Neural crest cell (in vitro differentiated cells): Measurements from ENCODE around the gene LDHB. TPM values are rescaled to one million over a fixed set of nuclear protein-coding genes. Genes with fewer than 3 reads are reported as not detected.

Experiments
- DNase-seq: peaks from one replicate; pipeline ENCODE4 v3.0.0; 2021; ENCODE audit warnings: low read depth, mixed read lengths, low spot score
- H3K27ac Mint-ChIP-seq: one replicate; pipeline ENCODE4 v1.8.0; 2021; ENCODE audit warnings: mild to moderate bottlenecking, mixed read lengths; ENCODE audit not compliant: unreplicated experiment
- H3K27me3 Mint-ChIP-seq: 2 replicates; pipeline ENCODE4 v1.8.0; 2021; ENCODE audit warnings: low read depth, mild to moderate bottlenecking, mixed read lengths
- H3K36me3 Mint-ChIP-seq: 2 replicates; pipeline ENCODE4 v1.8.0; 2021; ENCODE audit warnings: low read depth, mild to moderate bottlenecking, mixed read lengths
- H3K4me1 Mint-ChIP-seq: 2 replicates; pipeline ENCODE4 v1.8.0; 2021; ENCODE audit warnings: mixed read lengths
- H3K4me3 Mint-ChIP-seq: one replicate; pipeline ENCODE4 v1.8.0; 2021; ENCODE audit warnings: mild to moderate bottlenecking, mixed read lengths
- H3K9me3 Mint-ChIP-seq: 2 replicates; pipeline ENCODE4 v1.8.0; 2021; ENCODE audit warnings: mixed read lengths
- long read RNA-seq: library from polyadenylated mRNA; unstranded; transcript quantifications from one replicate; pipeline ENCODE4 v2.0.0, GENCODE V29; 2020
- total RNA-seq: library from RNA; stranded (reverse); gene quantifications from 2 replicates; pipeline ENCODE4 v1.2.1, GENCODE V29; 2021
- TF ChIP-seq, protein P1 (sequence below): fragments of 200-600 bp; sonication (generic); conservative IDR thresholded peaks from 2 replicates; pipeline ENCODE4 v1.5.0; 2021; ENCODE audit warnings: antibody characterized with exemption, mild to moderate bottlenecking

Gene LDHB
- 1,356 and 1,383 TPM in 2 replicates for total RNA-seq
- long read RNA-seq, transcript LDHB-210 (2 exons, 544 nt), result minor isoform, 7 of 6,410 reads
- long read RNA-seq, transcript LDHB-203 (8 exons, 1,538 nt), result minor isoform, 9 of 6,410 reads
- long read RNA-seq, transcript LDHB-201 (8 exons, 1,303 nt), result major isoform, 6,310 of 6,410 reads
- long read RNA-seq, partial matches to known transcripts, result 41 of 6,410 reads
- long read RNA-seq, other reads (novel, unspliced or antisense), result 41 of 6,410 reads

DNA sequence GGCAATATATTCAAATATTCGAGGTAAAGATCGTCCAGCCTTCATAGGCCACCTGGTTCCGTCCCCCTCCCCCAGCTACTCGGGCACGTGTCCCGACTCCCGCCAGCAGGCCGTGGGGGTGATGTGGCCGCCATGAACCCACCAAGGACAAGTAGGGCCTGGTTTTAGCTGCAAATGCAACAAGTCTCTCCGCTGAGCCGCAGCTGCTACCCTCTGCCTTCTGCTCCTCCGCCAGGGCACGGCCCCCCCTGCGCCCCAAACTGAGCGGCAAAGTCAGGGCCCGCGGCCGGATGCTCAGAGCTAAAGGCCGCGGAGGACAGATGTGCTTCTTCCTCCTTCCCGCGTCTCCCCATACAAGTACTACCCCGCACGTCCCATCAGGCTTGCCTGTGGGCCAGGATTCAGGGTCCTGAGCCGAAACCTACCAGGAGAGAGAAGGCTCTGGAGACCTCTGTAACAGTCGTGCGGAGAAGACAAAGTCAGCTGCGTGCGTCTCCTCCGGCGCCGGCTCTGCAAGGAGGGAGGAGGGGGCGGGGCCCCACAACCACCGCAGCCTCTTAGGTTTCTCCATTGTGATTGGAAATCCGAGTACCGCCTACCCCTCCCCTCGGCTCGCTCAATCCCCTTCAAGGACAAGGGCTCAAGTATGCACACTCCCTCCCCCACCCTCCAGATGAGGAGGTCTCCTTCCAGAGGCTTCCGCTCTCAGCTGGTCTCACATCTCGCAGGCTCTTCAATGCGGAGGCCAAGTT lies at the start of gene LDHB:
Gene LDHB (minus strand): TSS at position 517 of the 752 bp plus-strand sequence. CDS start 3,171 bp downstream, outside the sequence.
- no peaks in the 10 kb centered on the region for H3K9me3 Mint-ChIP-seq
- no peaks in the 10 kb centered on the region for H3K27me3 Mint-ChIP-seq
- peak; percentile 87 for DNase-seq
- peaks cover 41% of the 10 kb centered on the region for H3K4me1 Mint-ChIP-seq
- H3K4me3 Mint-ChIP-seq, result peak within 1 kb of the TSS; percentile 97
- peaks cover 19% of the 10 kb centered on the region for H3K36me3 Mint-ChIP-seq
- TF ChIP-seq, protein P1, sequence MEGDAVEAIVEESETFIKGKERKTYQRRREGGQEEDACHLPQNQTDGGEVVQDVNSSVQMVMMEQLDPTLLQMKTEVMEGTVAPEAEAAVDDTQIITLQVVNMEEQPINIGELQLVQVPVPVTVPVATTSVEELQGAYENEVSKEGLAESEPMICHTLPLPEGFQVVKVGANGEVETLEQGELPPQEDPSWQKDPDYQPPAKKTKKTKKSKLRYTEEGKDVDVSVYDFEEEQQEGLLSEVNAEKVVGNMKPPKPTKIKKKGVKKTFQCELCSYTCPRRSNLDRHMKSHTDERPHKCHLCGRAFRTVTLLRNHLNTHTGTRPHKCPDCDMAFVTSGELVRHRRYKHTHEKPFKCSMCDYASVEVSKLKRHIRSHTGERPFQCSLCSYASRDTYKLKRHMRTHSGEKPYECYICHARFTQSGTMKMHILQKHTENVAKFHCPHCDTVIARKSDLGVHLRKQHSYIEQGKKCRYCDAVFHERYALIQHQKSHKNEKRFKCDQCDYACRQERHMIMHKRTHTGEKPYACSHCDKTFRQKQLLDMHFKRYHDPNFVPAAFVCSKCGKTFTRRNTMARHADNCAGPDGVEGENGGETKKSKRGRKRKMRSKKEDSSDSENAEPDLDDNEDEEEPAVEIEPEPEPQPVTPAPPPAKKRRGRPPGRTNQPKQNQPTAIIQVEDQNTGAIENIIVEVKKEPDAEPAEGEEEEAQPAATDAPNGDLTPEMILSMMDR, result no peak
- H3K27ac Mint-ChIP-seq, result peak within 1 kb of the TSS; percentile 100

DNA sequence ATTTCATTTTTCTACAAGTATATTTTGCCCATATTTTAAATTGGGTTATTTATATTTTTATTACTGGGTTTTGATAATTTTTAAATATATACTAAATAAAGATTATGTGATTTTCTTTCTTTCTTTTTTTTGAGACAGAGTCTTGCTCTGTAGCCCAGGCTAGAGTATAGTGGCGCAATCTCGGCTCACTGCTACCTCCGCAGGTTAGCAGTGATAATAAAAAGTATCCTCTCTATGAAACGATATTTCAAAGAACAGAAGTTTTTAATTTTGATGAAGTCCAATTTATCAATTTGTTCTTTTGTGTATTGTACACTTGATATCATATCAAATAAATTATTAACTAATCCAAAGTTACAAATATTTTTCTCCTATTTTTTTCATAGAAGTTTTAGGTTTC lies 47.2 kb upstream of the LDHB start:
- DNase-seq, result no peak
- Mint-ChIP-seq H3K27ac (no peak overlapping the region), H3K4me1 (no peaks in the 10 kb centered on the region), H3K27me3 (peaks cover 2% of the 10 kb centered on the region), H3K36me3 (no peaks in the 10 kb centered on the region), H3K4me3 (no peak overlapping the region), H3K9me3 (peaks cover 2% of the 10 kb centered on the region)
- TF ChIP-seq, protein P1, result peak; percentile 24

DNA sequence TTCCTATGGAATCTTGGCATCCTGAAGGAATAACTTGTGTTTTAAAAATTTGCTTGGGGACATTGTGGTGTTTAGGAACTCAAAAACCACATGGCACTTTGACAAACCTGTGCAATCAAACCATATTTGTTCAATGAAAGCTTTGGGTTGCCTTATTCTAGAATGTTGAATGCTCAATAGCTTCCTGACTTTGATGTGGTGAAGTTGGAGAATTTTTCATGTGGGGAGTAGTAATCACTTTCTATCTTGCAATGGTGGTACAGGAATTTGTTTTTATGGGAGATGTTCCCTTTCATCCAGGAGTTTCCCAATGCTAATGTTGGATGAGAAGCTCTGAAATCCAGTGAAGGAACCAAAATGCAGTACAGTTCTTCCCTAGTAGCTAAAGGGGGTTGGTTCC lies 42.2 kb upstream of the LDHB start:
- Mint-ChIP-seq H3K27me3 (peaks cover 2% of the 10 kb centered on the region), H3K4me1 (peaks cover 4% of the 10 kb centered on the region), H3K27ac (no peak overlapping the region), H3K4me3 (no peak overlapping the region), H3K9me3 (no peaks in the 10 kb centered on the region), H3K36me3 (no peaks in the 10 kb centered on the region)
- DNase-seq, result no peak
- TF ChIP-seq, protein P1, result no peak

DNA sequence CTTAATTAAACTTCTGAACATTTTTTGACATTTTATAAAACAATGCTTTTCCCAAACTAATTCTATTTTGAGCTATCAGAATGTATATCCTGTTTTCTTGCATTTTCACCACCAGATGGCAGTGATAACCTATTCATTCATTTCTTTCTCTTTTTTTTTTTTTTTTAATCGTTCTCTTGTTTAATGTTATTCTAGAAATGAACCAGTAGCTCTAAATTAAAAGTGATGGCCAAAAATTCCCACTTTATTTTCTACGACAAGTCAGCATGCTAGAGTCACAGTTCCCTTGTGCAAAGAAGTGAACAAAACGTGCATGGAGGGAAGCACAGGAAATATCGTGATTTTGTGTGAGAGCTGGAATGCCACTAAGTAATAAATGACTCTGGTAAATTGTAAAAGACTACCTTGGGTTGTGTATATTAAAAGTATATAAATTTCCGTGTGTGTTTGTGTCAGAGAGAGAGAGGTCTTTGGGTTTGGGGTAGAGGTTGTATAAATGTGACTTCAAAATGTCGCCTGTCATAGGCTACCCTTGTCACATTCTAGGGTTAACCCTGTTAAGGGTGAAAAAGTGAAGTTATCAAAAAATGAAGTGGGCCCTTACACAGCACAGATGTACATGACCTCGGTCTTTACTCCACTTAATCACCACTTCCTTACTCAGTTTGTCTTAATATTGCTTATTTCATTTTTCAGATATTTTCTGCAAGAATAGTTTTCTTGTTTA lies 40.4 kb upstream of the LDHB start:
- H3K9me3 Mint-ChIP-seq, result no peaks in the 10 kb centered on the region
- peaks cover 4% of the 10 kb centered on the region for H3K4me1 Mint-ChIP-seq
- TF ChIP-seq, protein P1, result peak; percentile 97
- H3K4me3 Mint-ChIP-seq, result no peak overlapping the region
- H3K27me3 Mint-ChIP-seq, result peaks cover 2% of the 10 kb centered on the region
- DNase-seq, result no peak
- H3K27ac Mint-ChIP-seq, result no peak overlapping the region
- no peaks in the 10 kb centered on the region for H3K36me3 Mint-ChIP-seq

DNA sequence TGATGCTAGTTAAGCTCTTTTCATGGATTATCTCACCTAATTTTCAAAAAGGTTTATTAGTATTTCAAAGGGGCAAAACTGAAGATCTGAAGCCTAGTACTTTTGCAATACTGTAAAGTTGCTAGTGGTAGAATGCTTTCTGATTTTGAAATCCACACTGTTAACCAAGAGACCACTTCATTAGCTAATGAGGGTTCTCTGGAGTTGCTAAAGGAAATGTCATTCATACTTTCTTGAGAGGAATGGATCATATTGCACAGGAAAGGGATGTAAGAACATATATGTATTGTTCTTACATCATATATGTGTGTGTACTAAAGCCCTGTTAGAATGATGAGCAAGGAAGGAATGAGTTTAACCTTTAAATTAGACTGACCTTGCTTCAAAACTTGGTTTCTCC lies 39.0 kb upstream of the LDHB start:
- Mint-ChIP-seq H3K36me3 (no peaks in the 10 kb centered on the region), H3K27ac (no peak overlapping the region), H3K4me3 (no peak overlapping the region), H3K9me3 (no peaks in the 10 kb centered on the region), H3K4me1 (peaks cover 4% of the 10 kb centered on the region), H3K27me3 (peaks cover 2% of the 10 kb centered on the region)
- TF ChIP-seq, protein P1, result no peak
- DNase-seq, result no peak
